Renal pelvis (tissue), 4 donors: ENCODE measurements around the gene TBC1D14. TPM values are rescaled to one million over a fixed set of nuclear protein-coding genes. Genes with fewer than 3 reads are reported as not detected.
"Not testable (repeated sequence)": the region's sequence is repeated elsewhere in the genome, so short reads cannot be mapped to it uniquely, and the experiment has no call there.

Source experiments
- DNase-seq: peaks from one replicate; pipeline ENCODE4 v3.0.0-alpha.2; 2013
- polyA plus RNA-seq, 3 donors: library from polyadenylated mRNA; unstranded; fragments of 120-200 nt; gene quantifications; one replicate each; pipeline ENCODE4 v1.2.1, GENCODE V29; 2013; ENCODE audit not compliant: insufficient read length in 3 of 3

The TBC1D14 gene
- polyA plus RNA-seq, 3 donors = 61.3 to 68.0 (median 67.4) TPM

DNA sequence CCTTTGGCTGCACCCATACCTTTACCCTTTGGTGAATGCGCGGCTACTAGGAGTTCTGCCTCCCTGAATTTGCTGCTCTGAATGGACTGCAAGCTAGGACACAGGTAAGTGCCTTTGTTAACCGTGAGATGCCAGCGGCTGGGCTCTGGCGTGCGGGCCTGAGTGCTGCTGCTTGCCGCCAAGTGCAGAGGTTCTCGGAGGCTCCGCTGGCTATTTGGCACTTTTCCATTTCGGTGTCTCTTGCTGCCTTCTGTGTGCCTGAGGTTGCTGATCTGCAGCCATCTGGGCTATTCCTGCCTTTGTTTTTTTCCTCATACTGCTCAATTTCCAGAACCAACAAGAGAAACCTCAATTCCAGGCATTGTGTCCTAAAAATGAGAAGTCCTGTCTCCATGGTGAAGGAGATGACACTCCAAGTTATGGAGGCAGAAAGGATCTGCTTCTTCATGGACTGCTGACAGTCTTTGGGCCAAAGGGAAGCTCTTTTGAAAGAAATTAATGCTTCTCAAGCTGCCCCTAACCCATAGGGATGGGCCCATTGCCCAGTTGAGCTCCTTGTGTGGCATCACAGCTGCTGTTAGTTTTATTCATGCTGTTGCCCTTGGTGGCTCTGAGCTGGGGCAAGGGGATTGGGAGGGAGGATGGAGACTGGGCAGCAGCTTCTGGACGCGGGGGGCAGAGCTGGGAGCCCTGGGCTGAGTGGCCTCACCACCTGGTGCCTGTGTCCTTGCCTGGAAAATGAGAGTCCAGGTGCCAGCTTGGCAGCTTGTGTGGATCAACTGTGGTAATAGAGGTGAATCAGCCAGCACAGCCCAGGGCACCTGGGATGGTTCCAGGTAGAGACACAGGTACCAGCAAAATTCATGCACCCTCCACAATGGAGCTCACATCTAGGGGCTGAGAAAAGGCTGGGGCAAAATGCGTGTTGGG lies 3.8 kb upstream of the TBC1D14 start:
- no peak for DNase-seq

DNA sequence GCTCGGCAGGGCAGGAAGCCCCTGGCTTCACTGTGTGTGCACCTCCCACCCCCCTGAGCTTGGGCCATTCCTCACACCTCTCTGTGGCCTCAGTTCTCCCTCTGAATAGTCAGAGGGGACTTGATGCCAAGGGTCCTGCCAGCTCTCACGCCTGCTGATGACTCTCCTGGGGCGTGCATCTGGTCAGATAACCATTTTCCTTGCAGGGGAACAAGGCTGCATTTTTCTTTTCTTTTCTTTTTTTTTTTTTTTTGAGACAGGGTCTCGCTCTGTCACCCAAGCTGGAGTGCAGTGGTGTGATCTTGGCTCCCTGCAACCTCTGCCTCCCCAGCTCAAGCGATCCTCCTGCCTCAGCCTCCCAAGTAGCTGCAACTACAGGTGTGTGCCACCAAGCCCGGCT lies 3.1 kb upstream of the TBC1D14 start:
- not testable (repeated sequence) for DNase-seq

GRCh38 chr4:6907658-6908191 lies 1.9 kb upstream of the TBC1D14 start:
- no peak for DNase-seq

DNA sequence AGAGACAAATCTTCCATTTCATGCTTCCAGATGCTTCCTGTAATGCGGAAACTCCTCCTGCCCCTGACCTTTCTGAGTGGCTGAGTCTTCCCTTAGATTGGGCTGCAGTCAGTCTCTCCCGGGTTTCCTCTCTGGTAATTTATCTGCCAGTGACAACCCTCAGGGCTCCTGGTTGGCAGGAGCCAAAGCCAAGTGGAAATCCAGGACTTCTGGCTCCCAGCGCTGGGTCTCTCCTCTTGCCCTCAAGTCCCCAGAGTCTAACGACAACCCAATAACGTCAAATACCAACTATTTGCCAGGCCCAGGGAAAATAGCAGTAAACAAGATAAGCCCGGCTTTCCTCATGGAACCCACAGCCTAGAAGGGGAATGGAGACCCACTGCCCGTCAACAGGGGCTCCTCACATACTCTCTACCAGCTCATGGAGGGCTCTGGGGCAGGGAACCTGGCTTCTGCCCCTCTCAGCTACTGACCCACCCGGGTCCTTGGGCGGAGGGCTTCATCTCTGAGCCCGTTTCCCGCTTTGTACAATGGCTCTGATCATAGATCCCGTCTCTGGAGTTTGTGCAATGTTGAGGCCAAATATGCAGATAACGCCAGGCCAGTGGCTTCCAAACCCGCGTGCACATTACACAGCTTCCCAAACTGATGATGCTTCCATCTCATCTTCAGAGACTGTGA lies 1.1 kb upstream of the TBC1D14 start:
- no peak for DNase-seq

DNA sequence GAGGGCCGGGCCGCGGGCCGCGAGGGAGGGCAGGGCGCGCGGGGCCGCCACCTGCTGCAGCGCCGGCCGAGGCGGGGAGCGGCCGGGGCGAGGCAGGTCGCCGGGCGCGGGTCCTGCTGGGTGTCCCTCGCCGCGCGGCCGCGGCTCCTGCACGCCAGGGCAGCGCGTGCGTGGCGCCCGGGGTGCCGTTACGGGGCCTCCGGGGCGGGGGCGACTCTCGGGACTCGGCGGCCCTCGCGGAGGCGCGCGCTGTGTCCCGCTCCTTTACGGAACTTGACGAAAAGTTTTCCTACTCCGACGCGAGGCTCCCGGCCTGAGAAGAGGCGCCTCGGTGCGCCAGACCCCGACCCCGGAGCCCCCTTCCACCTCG lies 329 bp downstream of the TBC1D14 start:
- DNase-seq = no peak

- DNase-seq = no peak
These were observed 824 bp downstream of the TBC1D14 start for GRCh38 chr4:6910340-6910959.

DNA sequence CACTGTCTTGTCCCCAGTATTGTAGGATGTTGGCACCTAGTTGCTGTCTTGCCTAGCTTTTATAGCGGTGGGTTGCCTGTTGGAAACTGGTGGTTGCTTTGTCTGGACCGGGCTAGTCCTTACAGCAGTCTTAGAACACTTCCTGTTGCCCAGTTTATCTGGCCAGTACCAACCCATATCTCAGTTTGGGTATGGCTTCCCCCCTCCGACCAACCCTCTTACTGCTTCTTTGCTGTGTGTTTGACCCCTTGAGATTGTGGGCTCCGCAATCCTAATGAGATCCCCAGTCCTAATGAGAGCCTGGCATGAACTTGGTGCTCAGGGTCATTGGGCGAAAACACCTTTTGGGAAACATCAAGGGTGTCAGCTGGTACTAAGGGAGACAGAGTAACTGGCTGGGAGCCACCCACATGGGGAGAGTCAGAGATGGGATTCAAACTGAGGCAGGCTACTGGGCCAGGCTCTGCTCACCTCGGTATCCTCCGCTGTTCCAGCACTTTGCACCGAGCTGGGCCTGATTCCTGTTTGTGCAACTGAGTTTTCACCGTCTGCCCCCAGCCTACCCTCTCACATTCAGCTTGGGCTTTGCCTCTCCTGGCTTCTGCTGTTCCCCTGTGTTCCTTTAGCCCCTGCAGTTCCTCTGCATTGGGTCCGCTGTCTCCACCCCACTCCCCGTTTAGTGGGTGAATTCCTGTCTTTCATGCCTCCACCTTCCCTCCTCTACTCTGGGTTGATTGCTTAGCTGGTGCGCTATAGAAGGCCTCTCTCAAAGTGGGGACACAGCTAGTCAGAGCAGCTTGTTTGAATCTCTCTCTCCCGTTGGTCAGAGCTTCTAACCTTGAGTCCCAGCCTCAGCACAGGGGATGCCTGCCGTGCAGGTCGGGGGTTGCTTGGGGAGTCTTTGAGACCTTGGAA lies 1.6 kb downstream of the TBC1D14 start:
- DNase-seq = no peak

DNA sequence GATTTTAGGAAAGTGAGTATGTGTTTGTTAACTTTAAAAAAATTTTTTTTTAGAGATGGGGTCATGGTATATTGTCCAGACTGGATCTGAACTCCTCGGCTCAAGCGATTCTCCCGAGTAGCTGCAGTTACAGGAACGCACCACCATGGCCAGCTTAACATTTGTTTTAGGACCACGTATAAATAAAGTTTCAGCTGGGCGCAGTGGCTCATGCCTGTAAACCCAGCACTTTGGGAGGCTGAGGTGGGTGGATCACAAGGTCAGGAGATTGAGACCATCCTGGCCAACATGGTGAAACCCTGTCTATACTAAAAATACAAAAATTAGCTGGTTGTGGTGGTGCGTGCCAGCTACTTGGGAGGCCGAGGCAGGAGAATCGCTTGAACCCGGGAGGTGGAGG lies 2.3 kb downstream of the TBC1D14 start:
- DNase-seq = not testable (repeated sequence)

- no peak for DNase-seq
These were observed 2.8 kb downstream of the TBC1D14 start for GRCh38 chr4:6912441-6912840.

- DNase-seq = no peak
These were observed 3.8 kb downstream of the TBC1D14 start for GRCh38 chr4:6913350-6913905.

- no peak for DNase-seq
These were observed 4.8 kb downstream of the TBC1D14 start for GRCh38 chr4:6914448-6914847.

GRCh38 chr4:6915041-6916005 lies 5.7 kb downstream of the TBC1D14 start:
- no peak for DNase-seq

DNA sequence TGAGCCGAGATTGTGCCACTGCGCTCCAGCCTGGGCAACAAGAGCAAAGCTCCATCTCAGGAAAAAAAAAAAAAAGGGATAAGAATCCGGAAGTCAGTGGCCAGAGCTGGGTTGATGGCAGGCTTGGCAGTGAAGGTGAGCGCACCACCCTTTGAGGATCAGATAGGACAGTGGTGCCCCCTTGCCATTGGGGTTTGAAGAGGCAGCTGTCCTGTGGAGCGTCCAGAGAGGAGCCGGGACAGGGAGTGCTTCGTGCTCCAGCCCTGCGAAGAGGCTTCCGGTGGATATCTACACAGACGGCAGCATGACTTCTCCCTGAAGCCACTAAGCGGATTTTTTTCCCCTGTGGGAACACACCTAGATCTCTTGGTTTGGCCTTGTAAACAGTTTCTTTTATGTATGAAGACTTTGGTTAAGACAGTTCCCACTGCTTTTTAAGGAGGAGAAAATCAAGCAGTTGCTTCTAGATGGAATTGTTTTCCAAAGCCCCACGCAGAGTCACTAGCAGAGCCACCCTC lies 6.5 kb downstream of the TBC1D14 start:
- no peak for DNase-seq

DNA sequence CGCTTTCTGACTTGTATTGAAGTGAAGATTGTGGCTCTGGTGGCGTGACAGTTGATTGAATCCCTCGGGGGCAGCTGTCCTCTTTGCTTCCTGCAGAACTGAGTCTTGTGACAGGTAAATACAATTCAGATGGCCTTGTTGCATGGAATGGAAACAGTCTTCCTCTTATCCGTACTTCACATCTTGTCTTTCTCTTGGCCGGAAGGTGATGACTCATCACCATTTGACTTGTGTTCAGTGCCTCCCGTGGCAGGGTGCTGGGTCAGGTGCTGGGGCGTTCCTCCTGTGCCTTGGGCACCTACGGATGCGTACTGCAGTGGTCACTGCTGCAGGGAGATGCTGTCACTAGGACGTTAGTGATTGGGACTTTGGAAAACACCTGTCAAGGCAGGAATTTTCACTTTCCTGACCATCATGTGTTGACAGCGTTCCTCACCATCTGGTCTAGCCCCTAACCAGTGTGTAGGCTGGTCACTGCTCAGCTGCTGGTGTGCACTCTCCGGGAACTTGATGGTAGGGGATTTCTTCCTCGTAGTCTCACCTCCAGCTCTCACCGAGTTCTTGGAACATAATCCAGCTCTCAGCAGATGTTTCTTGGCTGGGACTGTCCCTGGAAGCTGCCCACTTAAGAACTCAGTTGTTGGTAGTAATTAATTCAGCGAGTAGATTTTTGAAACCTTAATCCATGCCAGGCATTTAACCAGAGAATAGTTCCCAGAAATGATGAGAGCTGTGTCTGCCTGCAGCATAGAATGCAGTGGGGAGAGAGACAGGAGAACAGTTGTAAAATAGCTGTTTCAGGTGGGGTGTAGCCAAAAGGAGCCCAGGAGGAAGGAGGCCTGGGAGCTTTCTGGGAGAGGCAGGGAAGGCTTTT lies 7.2 kb downstream of the TBC1D14 start:
- no peak for DNase-seq

- DNase-seq = no peak
These were observed 8.0 kb downstream of the TBC1D14 start for GRCh38 chr4:6917461-6918271.

- DNase-seq = no peak
These were observed 8.7 kb downstream of the TBC1D14 start for GRCh38 chr4:6918338-6918737.

DNA sequence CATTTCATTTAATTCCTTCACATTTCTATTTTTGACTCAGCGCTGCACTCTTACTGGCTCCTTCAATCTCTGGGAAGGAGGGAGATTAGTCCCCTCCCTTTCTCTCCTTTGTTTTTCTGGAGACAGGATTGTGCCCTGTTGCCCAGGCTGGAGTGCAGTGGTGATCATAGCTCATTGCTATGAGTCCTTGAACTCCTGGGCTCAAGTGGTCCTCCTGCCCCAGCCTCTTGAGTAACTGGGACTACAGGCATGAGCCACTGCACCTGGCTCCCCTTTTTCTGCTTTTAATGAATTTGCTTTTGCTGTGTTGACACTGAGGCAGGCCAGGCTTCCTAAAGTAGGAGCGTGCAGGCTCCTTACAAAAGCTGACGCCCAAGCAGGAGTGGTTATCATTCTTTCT lies 10.5 kb downstream of the TBC1D14 start:
- no peak for DNase-seq

DNA sequence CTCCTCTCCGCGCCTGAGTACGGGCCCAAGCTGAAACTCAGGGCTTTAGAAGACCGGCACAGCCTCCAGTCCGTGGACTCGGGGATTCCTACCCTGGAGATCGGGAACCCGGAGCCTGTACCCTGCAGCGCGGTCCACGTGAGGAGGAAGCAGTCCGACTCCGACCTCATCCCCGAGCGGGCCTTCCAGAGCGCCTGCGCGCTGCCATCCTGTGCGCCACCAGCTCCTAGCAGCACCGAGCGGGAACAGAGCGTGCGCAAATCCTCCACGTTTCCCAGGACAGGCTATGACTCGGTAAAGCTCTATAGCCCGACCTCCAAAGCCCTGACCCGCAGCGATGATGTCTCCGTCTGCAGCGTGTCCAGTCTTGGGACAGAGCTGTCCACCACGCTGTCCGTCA lies 13.9 kb downstream of the TBC1D14 start:
- no peak for DNase-seq
